ENCODE measurements around the gene TIGD3. TPM values are rescaled to one million over a fixed set of nuclear protein-coding genes. Genes with fewer than 3 reads are reported as not detected.
A peak's percentile ranks its signal among the peaks of the same experiment; 100 is the strongest.

Gene TIGD3
- total RNA-seq, 1 donor from 2014 or later, result 0.20 TPM

DNA sequence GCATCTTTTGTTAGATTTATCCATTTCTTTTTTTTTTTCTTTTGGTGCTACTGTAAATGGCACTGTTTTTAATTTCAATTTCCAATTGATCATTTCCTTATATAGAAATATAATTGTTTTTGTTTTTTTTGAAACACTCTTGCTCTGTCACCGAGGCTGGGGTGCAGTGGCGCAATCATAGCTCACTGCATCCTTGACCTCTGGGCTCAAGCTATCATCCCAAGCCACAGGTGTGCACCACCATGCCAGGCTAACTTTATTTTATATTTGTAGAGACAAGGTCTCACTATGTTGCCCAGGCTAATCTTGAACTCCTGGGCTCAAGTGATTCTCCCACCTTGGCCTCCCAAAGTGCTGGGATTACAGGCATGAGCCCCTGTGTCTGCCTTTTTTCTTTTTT is 48.2 kb downstream of the TIGD3 start:
- TF ChIP-seq, protein P1, sequence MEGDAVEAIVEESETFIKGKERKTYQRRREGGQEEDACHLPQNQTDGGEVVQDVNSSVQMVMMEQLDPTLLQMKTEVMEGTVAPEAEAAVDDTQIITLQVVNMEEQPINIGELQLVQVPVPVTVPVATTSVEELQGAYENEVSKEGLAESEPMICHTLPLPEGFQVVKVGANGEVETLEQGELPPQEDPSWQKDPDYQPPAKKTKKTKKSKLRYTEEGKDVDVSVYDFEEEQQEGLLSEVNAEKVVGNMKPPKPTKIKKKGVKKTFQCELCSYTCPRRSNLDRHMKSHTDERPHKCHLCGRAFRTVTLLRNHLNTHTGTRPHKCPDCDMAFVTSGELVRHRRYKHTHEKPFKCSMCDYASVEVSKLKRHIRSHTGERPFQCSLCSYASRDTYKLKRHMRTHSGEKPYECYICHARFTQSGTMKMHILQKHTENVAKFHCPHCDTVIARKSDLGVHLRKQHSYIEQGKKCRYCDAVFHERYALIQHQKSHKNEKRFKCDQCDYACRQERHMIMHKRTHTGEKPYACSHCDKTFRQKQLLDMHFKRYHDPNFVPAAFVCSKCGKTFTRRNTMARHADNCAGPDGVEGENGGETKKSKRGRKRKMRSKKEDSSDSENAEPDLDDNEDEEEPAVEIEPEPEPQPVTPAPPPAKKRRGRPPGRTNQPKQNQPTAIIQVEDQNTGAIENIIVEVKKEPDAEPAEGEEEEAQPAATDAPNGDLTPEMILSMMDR (IDR thresholded peaks at IDR 0.05; ENCODE audit: insufficient read depth, low read depth, low read length), result no peak
- TF ChIP-seq EZH2 (IDR thresholded peaks at IDR 0.05; ENCODE audit: insufficient read depth, low read length), result no peak

GRCh38 chr11:65403607-65404121 is 49.1 kb downstream of the TIGD3 start:
- Histone ChIP-seq H3K4me2 (ENCODE audit: low read length) (no peak overlapping the region), H3K4me3 (ENCODE audit: insufficient read depth, low read depth, low read length) (no peak overlapping the region), H3K36me3 (ENCODE audit: insufficient read depth, low read length) (peaks cover 14% of the 10 kb centered on the region), H3K4me1 (ENCODE audit: insufficient read depth, low read length) (no peaks in the 10 kb centered on the region), H2AFZ (ENCODE audit: low read depth, low read length) (no peak overlapping the region), H3K9ac (ENCODE audit: low read length) (no peak overlapping the region), H3K27ac (ENCODE audit: low read depth, low read length) (no peak overlapping the region), H3K27me3 (ENCODE audit: insufficient read depth, low read length) (no peaks in the 10 kb centered on the region), H3K79me2 (ENCODE audit: insufficient read depth, low read length) (peaks cover 6% of the 10 kb centered on the region), H3K9me3 (ENCODE audit: insufficient read depth, low read depth, low read length) (no peaks in the 10 kb centered on the region), H4K20me1 (ENCODE audit: insufficient read depth, low read length) (peaks cover 16% of the 10 kb centered on the region)
- H3K4me1 Mint-ChIP-seq (ENCODE audit: low read depth, unreplicated experiment), result peaks cover 5% of the 10 kb centered on the region
- H3K27me3 Mint-ChIP-seq (ENCODE audit: low read depth, unreplicated experiment), result no peaks in the 10 kb centered on the region
- DNase-seq (ENCODE audit: low read depth) (no peak), FAIRE-seq (no peak)
- peaks cover 10% of the 10 kb centered on the region for H3K36me3 Mint-ChIP-seq (ENCODE audit: low read depth, unreplicated experiment)
- H3K9me3 Mint-ChIP-seq (ENCODE audit: unreplicated experiment), result no peaks in the 10 kb centered on the region
- H3K4me3 Mint-ChIP-seq (ENCODE audit: unreplicated experiment), result no peak overlapping the region
- TF ChIP-seq, protein P1 (IDR thresholded peaks at IDR 0.05; ENCODE audit: insufficient read depth, low read depth, low read length), result no peak
- no peak for TF ChIP-seq EZH2 (IDR thresholded peaks at IDR 0.05; ENCODE audit: insufficient read depth, low read length)
- H3K27ac Mint-ChIP-seq (ENCODE audit: unreplicated experiment), result peak overlapping the region; percentile 27

More for the DNA sequence above, 48.2 kb downstream of the TIGD3 start:
- H3K4me1 ChIP-seq (ENCODE audit: insufficient read depth, low read length), result no peaks in the 10 kb centered on the region
- H3K4me3 Mint-ChIP-seq (ENCODE audit: unreplicated experiment), result no peak overlapping the region
- H3K4me3 ChIP-seq (ENCODE audit: insufficient read depth, low read depth, low read length), result no peak overlapping the region
- peaks cover 14% of the 10 kb centered on the region for H3K36me3 Mint-ChIP-seq (ENCODE audit: low read depth, unreplicated experiment)
- H4K20me1 ChIP-seq (ENCODE audit: insufficient read depth, low read length), result peaks cover 18% of the 10 kb centered on the region
- no peak for DNase-seq (ENCODE audit: low read depth)
- no peak overlapping the region for H3K27ac ChIP-seq (ENCODE audit: low read depth, low read length)
- no peaks in the 10 kb centered on the region for H3K27me3 ChIP-seq (ENCODE audit: insufficient read depth, low read length)
- no peak overlapping the region for H2AFZ ChIP-seq (ENCODE audit: low read depth, low read length)
- no peaks in the 10 kb centered on the region for H3K9me3 Mint-ChIP-seq (ENCODE audit: unreplicated experiment)
- peaks cover 11% of the 10 kb centered on the region for H3K36me3 ChIP-seq (ENCODE audit: insufficient read depth, low read length)
- H3K27me3 Mint-ChIP-seq (ENCODE audit: low read depth, unreplicated experiment), result no peaks in the 10 kb centered on the region
- H3K4me2 ChIP-seq (ENCODE audit: low read length), result no peak overlapping the region
- H3K4me1 Mint-ChIP-seq (ENCODE audit: low read depth, unreplicated experiment), result peaks cover 5% of the 10 kb centered on the region
- H3K9ac ChIP-seq (ENCODE audit: low read length), result no peak overlapping the region
- FAIRE-seq, result no peak
- peaks cover 6% of the 10 kb centered on the region for H3K79me2 ChIP-seq (ENCODE audit: insufficient read depth, low read length)
- no peaks in the 10 kb centered on the region for H3K9me3 ChIP-seq (ENCODE audit: insufficient read depth, low read depth, low read length)
- no peak overlapping the region for H3K27ac Mint-ChIP-seq (ENCODE audit: unreplicated experiment)

DNA sequence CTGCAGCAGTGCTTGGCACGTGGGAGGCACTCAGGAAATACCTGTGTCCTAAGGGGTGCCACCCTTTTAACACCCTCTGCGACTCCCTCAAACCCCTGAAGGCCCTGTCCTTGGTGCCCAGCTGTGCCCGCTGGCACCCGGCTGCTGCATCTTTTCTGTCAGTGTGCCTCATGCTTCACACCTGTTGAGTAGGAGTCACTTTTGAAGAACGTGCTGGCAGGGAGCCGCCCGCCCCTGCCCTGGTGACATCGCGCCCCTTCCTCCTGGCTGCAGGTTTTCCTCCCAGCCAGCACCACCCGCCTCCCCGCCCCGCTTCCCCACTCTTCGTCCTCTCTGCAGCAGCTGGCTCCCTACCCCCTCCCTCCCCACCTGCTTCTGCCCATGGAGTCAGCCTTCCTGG is 49.7 kb downstream of the TIGD3 start:
- FAIRE-seq (no peak), DNase-seq (ENCODE audit: low read depth) (no peak)
- Mint-ChIP-seq H3K4me3 (ENCODE audit: unreplicated experiment) (no peak overlapping the region), H3K9me3 (ENCODE audit: unreplicated experiment) (no peaks in the 10 kb centered on the region), H3K4me1 (ENCODE audit: low read depth, unreplicated experiment) (peaks cover 5% of the 10 kb centered on the region), H3K27me3 (ENCODE audit: low read depth, unreplicated experiment) (no peaks in the 10 kb centered on the region), H3K27ac (ENCODE audit: unreplicated experiment) (peak overlapping the region; percentile 34), H3K36me3 (ENCODE audit: low read depth, unreplicated experiment) (peaks cover 13% of the 10 kb centered on the region)
- peaks cover 14% of the 10 kb centered on the region for H3K36me3 ChIP-seq (ENCODE audit: insufficient read depth, low read length)
- peaks cover 16% of the 10 kb centered on the region for H4K20me1 ChIP-seq (ENCODE audit: insufficient read depth, low read length)
- H3K9ac ChIP-seq (ENCODE audit: low read length), result no peak overlapping the region
- no peaks in the 10 kb centered on the region for H3K4me1 ChIP-seq (ENCODE audit: insufficient read depth, low read length)
- H3K4me2 ChIP-seq (ENCODE audit: low read length), result no peak overlapping the region
- no peaks in the 10 kb centered on the region for H3K27me3 ChIP-seq (ENCODE audit: insufficient read depth, low read length)
- H3K4me3 ChIP-seq (ENCODE audit: insufficient read depth, low read depth, low read length), result no peak overlapping the region
- no peak overlapping the region for H2AFZ ChIP-seq (ENCODE audit: low read depth, low read length)
- no peaks in the 10 kb centered on the region for H3K9me3 ChIP-seq (ENCODE audit: insufficient read depth, low read depth, low read length)
- H3K79me2 ChIP-seq (ENCODE audit: insufficient read depth, low read length), result peaks cover 6% of the 10 kb centered on the region
- H3K27ac ChIP-seq (ENCODE audit: low read depth, low read length), result no peak overlapping the region
- TF ChIP-seq, protein P1 (IDR thresholded peaks at IDR 0.05; ENCODE audit: insufficient read depth, low read depth, low read length), result no peak
- no peak for TF ChIP-seq EZH2 (IDR thresholded peaks at IDR 0.05; ENCODE audit: insufficient read depth, low read length)
